ENCODE data around the gene MIA2. TPM values are rescaled to one million over a fixed set of nuclear protein-coding genes. Genes with fewer than 3 reads are reported as not detected.

MIA2 gene
- total RNA-seq, 4 donors from 2014 or later: 10.9 to 17.0 (median 12.6) TPM

GRCh38 chr14:39430762-39431415, 197.2 kb downstream of the MIA2 start:
- WGBS: 3% methylated on average over 16 of the region's 19 CpGs
- Histone ChIP-seq H3K4me1 (peaks cover 35 to 59% (median 58%) of the 10 kb centered on the region in 4 donors), H3K4me3 (peak overlapping the region; percentile 76 to 92 (median 91)), H3K27me3 (no peaks in the 10 kb centered on the region), H3K9me3 (no peaks in the 10 kb centered on the region), H3K27ac (replicated peaks in 1 of 4) (peak overlapping the region; percentile 96 to 97 (median 97)), H3K36me3 (no peaks in the 10 kb centered on the region)
- TF ChIP-seq POLR2AphosphoS5 (IDR thresholded peaks at IDR 0.05) (no peak), CTCF (IDR thresholded peaks at IDR 0.05) (no peak), POLR2A (IDR thresholded peaks at IDR 0.05; ENCODE audit: low read depth) (no peak), EP300 (IDR thresholded peaks at IDR 0.05) (no peak)
- no peak for DNase-seq (ENCODE audit: extremely low spot score)
- intact Hi-C loops (cut with DNase I): loop anchor here (5.0 kb wide), 2 partner anchors 259 to 324 kb away; partner anchors contain the start of gene TRAPPC6B

DNA sequence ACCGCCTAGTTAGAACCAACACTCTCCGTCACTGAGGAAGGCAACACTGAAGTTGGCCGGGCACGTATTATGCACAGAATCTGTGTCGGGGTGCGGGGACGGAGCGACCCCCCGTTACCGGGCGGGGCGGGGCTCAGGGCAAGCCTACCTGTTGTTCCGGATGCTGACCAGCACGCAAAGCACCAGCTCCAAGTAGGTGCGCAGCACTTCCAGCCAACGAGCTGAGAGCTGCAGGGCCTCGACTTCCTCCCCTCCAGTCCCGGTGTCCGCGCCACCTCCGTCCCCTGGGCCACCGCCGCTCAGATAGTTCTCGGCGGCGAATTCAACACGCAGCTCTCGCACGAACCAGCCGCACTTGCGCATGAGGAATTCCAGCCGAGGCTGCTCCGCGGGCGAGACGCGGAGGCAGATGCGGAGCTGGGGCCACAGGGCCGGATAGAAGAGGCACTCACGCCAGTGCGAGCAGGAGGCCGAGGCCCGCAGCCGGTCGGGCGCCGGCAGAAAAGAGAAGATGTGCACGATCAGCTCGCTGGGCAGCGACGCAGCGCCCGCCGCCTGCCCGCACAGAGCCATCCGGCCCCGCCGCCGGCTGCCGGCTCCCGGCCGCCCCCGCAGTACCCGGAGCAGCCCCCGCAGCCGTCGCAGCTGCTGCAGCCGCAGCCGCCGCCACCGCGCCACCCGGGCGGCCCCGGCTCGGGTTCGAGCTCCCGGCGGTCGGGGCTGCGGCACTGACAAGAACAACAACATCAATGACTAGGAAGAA, 197.9 kb downstream of the MIA2 start:
- no peaks in the 10 kb centered on the region for H3K36me3 ChIP-seq
- peak overlapping the region; percentile 76 to 92 (median 91) for H3K4me3 ChIP-seq
- DNase-seq (ENCODE audit: extremely low spot score): no peak
- H3K9me3 ChIP-seq: no peaks in the 10 kb centered on the region
- H3K4me1 ChIP-seq: peaks cover 30 to 52% (median 52%) of the 10 kb centered on the region in 4 donors
- no peaks in the 10 kb centered on the region for H3K27me3 ChIP-seq
- TF ChIP-seq POLR2A (IDR thresholded peaks at IDR 0.05; ENCODE audit: low read depth) (no peak), POLR2AphosphoS5 (IDR thresholded peaks at IDR 0.05) (peak; percentile 31 to 42)
- H3K27ac ChIP-seq (replicated peaks in 1 of 4): peak overlapping the region; percentile 96 to 97 (median 97)
- WGBS: 0% methylated on average over 6 of the region's 81 CpGs
- intact Hi-C loops (cut with DNase I): loop anchor here (5.0 kb wide), 2 partner anchors 259 to 324 kb away; partner anchors contain the start of gene TRAPPC6B

DNA sequence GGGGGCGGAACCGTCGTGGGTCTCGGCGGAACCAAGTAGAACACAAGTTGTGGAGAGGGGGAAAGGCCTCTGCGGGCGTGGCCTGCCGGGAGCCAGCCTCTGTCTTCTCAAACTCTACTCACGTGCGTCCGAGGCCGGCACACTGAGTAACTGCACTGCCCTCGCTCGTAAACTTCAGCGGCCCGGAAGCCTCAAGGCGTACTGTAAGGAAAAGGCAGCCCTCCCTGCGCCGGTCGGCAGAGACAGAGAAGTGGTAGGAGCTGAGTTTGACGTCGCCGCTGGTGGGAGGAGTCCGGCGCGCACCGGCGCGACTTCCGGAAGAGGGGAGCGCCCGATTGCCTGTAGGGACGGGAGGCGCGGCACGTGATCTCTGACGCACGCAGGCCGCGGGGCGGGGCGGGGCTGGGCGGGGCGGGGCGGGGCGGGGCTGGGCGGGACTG, 198.5 kb downstream of the MIA2 start, which contains the start of gene FBXO33:
Gene FBXO33, minus strand, starts transcription at position 255 of the 440 bp plus-strand sequence. CDS start 271 bp downstream, outside the sequence.
- Histone ChIP-seq H3K4me3 (peak within 1 kb of the TSS; percentile 76 to 92 (median 91)), H3K36me3 (no peaks in the 10 kb centered on the region), H3K9me3 (no peaks in the 10 kb centered on the region), H3K27me3 (no peaks in the 10 kb centered on the region), H3K27ac (replicated peaks in 1 of 4) (peak within 1 kb of the TSS; percentile 96 to 97 (median 97)), H3K4me1 (peaks cover 24 to 47% (median 46%) of the 10 kb centered on the region in 4 donors)
- TF ChIP-seq CTCF (IDR thresholded peaks at IDR 0.05) (no peak), EP300 (IDR thresholded peaks at IDR 0.05) (peak; percentile 32), POLR2AphosphoS5 (IDR thresholded peaks at IDR 0.05) (peak; percentile 77 to 79)
- intact Hi-C loops (cut with DNase I): loop anchor here (5.0 kb wide), 2 partner anchors 260 to 325 kb away; partner anchors contain the start of gene TRAPPC6B
- WGBS: 0% methylated on average over 13 of the region's 47 CpGs
- peak; percentile 100 for DNase-seq (ENCODE audit: extremely low spot score)

DNA sequence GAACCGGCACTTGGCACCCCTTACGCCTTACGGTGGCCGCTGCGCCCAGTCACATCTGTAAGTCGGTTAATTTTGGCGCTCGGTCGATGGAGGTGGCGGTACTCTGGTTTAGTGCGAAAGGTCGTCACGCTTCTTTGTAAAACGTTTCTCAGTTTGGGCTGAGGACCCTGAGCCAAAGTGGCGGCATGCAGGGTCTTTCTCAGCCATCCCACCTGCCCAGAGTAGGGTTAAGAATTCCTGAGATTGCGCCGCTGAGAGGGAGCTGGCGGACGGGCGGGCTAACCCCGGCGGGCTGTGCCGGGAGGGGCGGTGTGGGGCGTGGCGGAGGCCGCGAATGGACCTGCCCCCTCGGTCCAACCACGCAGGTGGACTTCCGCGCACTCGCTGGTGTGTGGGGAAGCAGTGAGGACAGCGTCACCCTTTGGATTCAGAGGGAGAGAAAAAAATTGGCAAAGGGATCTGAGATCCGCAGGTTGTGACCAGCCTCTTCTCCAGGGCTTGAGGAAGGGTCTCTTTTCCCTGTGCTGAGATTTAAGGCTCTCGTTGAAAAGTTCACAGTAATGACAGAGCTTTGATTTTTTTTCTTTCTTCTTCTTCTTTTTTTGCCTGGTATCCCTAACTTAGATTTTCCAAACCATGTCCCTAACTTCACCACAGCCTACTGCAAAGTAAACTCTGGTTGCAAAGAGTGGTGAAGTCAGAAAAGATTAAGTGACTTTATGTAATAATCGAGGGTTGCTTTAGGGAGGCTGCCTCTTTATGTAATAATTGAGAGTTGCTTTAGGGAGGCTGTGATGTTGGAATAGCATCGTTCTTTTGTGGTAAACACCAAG, 199.1 kb downstream of the MIA2 start:
- no peaks in the 10 kb centered on the region for H3K36me3 ChIP-seq
- peak overlapping the region; percentile 76 to 92 (median 91) for H3K4me3 ChIP-seq
- 0% methylated on average over 4 of the region's 38 CpGs for WGBS
- TF ChIP-seq CTCF (IDR thresholded peaks at IDR 0.05) (peak; percentile 26 to 48 (median 29)), POLR2AphosphoS5 (IDR thresholded peaks at IDR 0.05) (peak; percentile 89 to 90), POLR2A (IDR thresholded peaks at IDR 0.05; ENCODE audit: low read depth) (peak; percentile 35), EP300 (IDR thresholded peaks at IDR 0.05) (peak; percentile 43)
- no peaks in the 10 kb centered on the region for H3K27me3 ChIP-seq
- H3K9me3 ChIP-seq: no peaks in the 10 kb centered on the region
- H3K4me1 ChIP-seq: peaks cover 24 to 41% (median 40%) of the 10 kb centered on the region in 4 donors
- peak overlapping the region; percentile 96 to 97 (median 97) for H3K27ac ChIP-seq (replicated peaks in 1 of 4)
- intact Hi-C loops (cut with DNase I): loop anchor here (5.0 kb wide), 2 partner anchors 261 to 326 kb away; partner anchors contain the start of gene TRAPPC6B
- DNase-seq (ENCODE audit: extremely low spot score): peak; percentile 97
